Kasumi-1 (cell line): ENCODE data around the gene JAML.

Source experiments
- DNase-seq, 2 experiments: peaks; one replicate each; lab custom pipeline; 2025; lab: John Stamatoyannopoulos, UW

Gene JAML

DNA sequence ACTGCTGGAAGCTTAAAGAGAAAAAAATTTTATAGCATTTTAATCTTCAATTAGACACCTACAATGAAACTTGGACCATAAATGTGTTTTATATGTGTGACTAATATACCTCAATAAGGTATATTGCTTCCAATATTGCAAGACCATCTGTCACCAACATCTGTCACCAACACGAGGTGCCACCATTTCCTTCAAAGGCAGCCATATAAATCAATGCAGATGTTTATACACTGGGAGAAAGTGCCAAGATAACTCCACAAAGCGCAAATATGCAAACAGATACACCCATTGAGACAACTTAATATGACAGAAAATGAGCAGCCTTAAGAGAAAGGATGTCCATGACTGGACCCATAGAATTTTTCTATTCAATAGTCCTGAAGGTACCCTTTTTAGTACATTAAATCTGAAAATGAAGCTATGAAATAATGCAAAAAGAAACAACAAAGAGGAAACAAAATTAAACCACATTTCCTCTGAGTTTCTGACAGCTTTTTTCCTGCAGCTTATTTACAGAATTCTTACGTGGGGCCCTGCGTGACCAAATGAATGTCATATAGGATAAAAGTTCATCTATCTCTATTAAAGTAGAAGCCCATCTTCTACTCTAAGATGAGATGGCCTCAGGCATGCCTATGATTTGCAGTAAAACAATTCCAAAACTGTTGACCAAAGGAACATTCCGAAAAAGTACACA lies 14.8 kb upstream of the JAML start:
- DNase-seq: no peak

DNA sequence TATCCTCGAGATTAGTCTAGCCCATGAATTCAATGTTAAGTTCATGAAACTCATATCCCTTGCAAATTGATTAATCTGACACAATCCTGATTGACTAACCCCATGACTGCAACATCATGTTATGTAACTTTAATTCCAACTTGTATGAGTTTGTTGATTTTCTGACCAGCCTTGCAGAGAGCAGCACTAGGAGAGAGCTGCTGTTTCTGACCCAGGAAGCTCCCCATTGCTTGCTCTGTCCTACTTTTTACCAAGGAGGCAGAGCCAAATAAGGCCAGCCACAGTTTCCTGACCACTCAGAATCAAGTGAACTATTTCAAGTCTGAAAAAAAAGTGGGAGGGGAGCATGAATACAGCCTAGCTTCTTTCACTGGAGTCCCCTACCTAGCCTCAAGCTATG lies 14.1 kb upstream of the JAML start:
- DNase-seq: peak in 1 of 2 experiments; percentile 5

DNA sequence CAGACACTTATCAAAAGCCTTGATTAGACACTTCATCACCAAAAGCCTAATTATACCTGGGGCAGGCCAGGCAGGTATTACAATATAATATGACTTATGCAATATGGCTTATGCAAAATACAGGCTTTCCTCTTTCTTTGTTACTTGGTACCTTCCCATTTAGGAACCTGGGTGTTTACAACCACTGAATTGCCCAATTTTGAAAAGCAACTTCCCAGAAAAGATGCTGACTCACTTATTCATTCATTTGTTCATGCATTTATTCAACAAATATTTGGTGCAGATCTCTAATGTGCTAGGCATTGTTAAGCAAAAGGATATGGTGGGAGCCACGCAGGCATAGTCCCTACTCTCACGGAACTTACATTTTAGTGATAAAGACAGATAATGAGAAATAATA lies 13.6 kb upstream of the JAML start:
- DNase-seq: no peak

DNA sequence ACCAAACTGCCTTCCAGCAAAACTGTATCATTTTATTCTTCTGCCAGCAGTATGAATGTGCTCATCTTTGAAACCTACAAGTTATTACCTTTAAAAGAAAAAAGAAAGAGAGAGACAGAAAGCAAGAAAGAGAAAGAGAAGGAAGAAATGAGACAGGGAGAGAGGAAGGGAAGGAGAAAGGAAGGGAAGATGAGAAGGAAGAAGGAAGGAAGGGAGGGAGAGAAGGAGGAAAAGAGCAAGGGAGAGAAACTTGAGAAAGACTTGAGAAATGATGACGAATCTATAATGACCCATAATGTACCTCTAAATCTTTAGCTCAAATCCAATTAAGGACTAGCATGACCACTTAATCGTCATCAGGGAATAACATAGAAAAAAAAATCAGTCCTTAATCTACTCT lies 11.4 kb upstream of the JAML start:
- DNase-seq: no peak

DNA sequence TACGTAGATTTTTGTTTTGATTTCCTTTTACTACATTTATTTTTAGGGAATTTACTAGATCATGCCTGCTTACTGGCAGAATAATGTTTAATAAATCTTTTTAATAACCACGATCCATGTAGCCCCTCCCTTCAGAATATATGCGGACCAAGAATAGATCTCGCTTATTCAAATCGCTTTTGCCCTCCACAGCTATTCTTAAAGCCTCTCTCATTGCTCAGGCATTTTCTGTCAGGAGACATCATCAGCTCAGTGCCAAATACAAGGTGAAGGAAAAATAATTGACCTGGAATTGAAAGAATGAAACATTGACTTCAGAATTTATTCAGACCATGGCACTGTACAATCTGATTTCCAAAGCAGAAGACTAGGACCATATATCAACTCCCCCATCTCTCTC lies 10.0 kb upstream of the JAML start:
- DNase-seq: no peak

DNA sequence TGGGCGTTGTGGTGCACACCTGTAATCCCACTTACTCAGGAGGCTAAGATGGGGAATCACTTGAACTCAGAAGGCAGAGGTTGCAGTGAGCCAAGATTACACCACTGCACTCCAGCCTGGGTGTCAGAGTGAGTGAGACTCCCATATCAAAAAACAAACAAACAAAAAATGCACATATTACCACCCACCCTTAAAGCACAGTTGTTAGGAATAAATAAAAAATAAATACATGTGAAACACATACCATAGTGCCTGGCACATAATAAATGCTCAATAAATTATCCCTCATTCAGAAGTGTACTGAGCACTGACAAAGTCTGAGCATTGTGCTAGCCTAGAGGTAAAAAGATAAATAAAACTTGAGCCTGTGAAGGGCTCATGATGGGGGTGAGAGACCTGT lies 9.0 kb upstream of the JAML start:
- no peak for DNase-seq

DNA sequence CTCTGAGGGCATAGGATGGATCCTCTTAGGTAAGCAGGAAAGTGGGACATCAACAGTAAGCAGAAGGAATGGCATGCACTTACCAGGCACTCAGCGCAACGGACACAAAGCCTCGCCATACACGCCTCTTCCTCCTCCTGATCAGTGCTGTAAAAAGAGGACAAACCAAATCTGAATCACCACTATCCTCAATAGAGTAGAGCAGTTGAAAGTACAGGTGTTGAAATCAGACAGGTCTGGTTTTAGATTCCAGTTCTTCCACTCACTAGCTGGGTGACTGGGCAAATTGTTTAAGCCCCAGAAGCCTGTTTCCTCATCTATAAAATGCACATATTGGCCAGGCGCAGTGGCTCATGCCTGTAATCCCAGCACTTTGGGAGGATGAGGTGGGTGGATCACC lies 8.6 kb upstream of the JAML start:
- no peak for DNase-seq

DNA sequence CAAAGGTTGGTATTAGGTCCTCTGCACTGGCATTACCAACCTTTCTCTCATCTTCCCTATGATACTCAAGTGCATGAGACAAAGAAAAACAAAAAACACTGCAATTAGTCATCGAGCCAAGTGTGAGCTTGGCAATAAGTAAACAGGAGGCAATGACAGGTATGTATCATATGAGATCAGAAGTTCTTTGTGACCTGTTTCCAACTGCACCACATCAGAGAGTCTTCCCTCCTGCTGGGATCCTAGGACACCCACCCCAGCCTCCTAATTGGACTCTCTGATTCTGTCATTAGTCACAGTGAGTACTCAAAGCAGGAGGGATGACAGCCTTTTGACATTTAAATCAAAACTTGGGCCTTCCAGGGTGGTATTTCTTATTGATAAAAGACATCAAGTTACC lies 7.8 kb upstream of the JAML start:
- no peak for DNase-seq

DNA sequence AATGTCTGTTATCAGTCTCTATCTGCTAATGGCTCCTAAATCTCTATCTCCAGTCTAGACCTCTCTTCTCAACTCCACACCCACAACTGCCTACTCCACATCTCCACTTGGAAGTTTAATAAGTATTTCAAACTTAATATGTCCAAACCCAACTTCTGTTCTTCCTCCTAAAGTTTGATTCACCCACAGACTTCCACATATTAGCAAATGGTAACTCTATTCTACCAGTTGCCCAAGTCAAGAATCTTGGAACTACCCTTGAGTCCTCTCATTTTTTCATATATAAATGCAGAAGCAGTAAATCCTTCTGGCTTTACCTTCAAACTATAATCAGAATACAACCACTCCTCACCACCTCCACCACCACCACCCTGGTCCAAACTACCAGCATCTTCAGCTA lies 6.7 kb upstream of the JAML start:
- no peak for DNase-seq

DNA sequence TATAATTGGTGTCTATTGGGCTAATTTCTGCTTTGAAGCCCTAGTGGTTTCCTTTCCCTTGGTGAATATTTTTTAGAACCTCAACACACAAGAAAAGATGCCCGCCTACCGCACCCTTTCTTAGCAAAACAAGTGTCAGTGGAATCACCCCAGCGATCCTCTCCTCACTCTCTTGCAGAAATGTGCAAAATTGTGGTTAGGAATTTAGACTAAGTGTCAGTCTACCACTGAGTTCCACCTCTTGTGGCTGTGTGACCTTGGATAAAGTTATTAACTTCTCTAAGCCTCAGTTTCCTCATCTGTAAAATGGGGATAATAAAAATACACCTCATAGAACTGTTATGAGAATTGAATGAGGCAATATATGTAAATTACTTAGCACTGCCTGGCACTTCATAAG lies 5.3 kb upstream of the JAML start:
- DNase-seq: no peak

DNA sequence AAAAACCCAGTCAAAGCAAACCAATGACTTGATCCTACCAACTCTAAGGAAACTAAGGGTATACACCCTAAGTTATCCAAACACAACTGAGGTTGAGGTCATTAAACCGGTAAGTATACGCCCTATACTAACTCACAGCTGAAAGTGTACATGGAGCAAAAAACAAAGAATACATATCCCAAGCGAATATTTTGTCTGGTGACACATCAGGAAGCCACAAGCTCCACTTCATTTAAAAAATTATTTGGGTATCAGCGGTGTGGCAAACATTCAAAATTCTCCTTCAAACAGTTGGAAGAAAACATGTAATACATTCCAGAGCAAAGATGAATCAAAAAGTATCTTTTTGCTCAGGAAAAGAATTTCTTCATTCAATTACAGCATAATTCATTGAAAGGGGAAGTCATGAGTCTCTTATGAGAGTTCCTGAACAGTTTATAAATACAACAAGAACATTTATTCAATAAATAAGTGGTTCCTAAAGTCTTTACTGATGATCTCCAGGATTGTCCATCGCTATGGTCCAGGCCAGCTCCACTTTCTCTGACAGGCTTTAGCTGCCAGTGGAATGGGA lies 4.5 kb upstream of the JAML start:
- DNase-seq: peak; percentile 21 to 30

DNA sequence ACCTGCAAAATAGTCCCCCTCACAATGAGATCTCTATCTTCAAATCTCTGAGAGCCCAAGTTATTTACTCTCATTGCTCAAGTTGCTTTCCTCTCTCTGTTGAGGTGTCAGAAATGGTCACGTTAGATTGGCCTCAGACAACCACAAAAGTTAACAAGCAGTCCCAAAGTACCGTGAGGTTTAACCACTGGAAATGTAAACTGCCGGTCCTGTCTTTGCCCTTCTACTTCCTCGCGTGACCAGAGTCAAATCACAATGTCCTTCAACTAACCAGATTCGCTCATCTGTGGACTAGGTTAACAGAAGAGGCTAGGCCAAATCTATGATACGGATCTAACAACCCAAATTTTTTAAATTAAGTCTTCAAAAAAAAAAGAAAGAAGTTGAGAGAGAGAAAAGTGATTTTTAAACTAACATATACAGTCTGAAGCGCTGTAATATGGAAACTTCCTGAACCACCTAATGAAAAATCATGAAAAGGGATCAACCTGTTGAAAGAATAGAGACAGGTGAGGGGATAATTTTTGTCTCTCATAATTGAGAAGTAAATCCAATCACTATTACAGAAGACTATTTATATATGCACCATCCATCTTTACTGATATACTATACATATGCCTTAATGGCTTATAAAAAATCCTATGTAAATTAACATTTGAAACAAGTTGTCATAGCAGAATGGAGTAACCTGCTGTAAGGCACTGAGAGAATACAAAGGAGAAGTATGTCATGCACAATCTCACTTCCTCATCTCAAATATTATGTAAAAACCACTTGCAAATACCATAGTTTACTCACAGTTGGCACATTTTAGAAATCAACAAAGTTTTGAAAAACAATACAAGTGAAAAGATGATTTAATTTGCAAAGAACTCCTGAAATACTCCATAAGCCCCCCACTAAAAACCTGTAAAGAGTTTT lies 3.3 kb upstream of the JAML start:
- peak; percentile 63 to 65 for DNase-seq

DNA sequence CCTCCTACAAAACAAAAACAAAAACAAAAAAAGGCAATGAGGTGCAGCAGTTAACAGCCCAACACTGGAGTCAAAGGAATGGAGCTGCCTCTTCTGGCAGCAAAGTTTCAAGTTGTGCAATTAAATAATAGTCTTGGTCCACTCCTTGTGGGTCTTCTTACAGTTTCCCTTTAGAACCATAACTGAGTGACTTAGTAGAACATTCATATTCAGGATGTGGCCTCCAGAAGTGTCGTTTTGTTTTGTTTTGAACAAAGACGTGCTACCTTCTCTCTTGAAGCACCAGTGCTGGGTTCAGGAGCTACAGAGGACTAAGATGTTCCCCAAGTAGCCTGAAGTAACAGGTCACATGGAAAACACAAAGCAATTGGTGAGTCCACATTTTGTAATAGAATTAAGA lies 2.0 kb upstream of the JAML start:
- DNase-seq: no peak

DNA sequence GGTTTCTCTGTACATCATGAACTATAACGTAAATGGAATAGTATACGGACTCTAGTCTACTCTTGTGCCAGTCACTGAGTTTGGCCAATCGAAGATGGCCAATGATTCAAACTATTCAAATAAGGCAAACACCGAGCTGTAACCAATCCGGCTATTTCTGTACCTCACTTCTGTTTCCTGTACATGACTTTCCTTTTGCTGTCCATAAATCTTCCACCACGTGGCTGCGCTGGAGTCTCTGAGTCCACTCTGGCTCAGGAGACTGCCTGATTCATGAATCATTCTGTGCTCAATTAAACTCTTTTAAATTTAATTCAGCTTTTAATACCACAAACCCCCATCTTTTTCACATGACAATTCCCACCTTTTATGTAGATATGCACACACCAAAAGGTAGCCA lies 1.5 kb upstream of the JAML start:
- DNase-seq: no peak

DNA sequence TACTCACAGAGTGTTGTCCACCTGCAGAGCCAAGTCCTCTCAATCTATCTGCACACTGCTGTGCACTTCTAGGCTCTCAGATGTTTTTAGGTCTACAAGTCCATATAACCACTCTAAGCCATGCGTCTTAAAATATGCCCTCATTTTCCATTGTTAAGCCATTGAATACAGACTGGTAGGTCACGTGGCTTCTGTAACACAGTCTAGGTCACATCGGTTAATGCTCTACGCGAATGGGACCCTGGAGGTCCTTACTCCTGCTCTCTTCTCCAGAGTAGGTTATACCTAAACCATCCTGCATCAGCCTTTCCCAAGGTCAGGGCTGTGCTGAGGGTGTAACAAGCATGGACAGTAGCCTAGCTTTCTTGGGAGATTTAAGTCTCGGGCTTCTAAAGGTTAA lies 819 bp downstream of the JAML start:
- no peak for DNase-seq

DNA sequence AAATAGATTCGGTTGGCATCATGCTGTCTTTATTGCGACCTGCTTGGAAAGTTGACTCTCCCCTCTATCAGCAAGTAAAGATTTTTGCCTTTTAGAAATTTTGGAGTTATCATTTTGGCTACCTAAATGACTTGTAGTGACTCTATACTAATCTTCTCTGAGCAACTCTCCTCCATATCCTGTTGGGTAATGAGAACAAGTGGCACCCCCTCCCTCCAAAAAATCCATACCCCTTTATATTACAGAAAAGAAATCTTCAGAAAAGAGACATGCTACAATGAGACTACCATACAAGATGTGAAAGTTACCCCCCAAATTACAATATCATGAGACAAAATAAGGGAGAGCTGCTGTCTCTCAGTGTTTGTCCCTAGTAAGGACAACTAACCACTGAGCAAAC lies 1.2 kb downstream of the JAML start:
- DNase-seq: no peak

DNA sequence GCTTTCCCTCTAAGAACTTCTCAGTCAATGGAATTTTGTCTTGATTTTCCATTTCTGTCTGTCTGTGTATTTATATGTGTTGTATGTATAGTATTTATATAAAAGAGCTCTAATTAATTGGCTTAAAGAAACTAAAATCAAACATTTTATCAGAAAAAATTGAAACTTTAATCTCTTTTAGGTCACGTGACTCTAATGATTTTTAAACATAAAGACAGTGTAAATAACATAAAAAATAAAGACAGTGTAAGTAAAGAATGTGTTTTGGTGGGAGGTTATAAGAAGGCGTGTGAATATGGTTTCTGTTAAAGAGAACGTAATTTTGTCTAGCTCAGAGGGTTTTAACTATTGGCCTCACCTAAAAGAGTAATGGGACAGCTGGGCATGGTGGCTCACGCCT lies 2.4 kb downstream of the JAML start:
- no peak for DNase-seq

DNA sequence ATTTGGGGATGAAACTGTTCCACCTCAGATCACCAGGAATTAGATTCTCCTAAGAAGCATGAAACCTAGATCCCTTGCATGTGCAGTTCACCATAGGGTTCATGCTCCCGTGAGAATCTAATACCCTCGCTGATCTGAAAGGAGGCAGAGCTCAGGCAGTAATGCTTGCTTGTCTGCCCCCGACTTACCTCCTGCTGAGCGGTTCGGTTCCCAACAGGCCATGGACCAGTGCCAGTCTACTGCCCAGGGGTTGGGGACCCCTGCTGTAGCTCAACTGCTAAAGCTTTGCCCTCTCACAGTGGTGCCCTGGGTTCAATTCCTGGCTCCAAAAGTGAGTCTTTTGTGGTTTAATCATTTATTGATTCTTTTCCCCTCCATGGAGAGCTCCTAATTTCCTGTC lies 3.4 kb downstream of the JAML start:
- DNase-seq: no peak

DNA sequence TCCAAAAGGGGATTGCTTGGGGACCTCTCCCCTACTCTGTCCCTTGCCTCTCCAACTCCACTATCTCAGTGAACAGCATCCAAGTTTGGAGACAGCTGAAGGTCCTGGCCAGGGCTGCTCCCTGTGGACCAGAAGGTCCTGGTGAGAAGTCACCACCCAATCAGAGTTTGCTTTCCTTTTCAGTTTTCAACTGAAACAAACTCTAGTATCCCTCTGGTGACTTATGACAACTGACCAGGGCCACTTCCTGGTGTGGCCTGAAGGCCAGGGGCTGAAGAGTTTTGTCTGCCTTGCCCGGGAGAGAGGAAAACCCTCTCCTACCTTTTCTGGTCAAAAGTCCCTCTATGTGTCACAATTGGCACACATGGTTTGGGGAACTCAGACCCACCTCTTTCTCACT lies 5.1 kb downstream of the JAML start:
- DNase-seq: no peak

DNA sequence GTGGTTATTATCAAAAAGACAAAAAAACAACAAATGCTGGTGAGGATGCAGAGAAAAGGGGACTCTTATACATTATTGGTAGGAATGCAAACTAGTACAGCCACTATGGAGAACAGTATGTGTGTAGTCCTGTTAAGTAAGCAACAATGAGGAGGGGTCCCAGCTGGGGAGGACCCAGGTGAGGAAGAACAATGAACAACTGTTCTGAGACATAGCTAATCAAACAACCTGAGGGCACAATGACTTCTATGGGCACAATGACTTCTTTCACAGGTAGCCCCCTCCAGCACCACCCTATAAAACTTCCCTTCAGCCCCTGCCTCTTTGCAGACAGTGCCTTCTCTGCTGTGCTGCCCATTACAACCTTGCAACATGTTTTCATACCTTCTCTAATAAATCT lies 5.6 kb downstream of the JAML start:
- no peak for DNase-seq

DNA sequence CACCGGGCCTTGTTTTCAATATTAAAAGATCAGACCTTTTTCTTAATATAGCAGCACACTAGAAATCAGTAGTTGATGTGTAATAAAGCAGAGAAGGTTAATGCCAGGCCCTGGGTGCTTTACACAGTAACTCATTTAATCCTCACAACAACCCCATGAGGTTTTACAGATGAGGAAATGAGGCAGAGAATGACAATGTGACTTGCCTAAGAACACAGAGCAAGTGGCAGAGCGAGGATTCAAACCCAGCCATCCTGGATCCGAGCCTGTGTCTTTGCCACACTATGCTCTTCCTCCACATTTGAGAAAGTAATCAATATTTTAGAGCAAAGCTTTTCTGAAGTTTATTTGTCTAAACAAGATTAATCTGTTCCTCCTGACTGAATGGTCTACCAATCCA lies 7.2 kb downstream of the JAML start:
- no peak for DNase-seq

DNA sequence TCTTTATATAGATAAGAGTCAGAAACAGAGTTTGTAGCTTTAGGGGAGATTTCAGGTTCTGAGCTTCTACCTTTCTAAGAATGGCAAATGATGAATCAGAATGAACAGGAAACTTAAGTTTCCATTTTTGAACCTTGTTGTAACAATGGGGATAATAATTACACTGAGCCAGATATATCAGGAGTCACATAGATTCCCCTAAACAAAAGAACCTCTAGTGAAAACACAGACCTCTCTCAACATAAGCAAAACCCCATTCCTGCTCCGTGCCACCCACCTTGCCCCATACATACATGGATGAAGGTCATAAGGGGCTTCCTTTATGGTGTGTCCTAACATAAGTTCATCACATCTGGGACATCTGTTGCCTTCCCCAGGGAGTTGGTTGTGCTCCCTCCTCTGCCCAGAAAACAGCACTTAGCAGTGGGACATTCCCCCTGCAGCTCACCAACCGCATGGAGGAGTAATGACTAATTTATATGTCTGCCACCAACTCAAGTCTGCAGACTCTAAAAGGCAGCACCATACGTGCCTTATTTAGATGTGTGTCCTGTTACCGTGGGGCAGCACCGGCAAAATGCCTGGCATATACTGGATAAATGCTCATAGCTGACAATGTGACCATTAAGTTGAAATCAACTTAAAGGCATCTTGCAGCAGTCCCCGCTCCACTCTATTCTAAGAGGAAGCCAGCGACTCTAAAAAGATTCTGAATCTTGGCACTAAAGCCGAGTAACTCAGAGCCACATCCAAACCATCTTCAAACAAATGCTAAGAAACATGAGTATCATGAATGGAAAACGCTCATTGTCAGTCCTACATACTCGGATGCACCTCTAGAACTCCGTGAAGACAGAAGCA lies 8.0 kb downstream of the JAML start:
- no peak for DNase-seq
